Gastroesophageal sphincter (tissue), 4 donors: ENCODE results near the gene SLC8A1. TPM values are rescaled to one million over a fixed set of nuclear protein-coding genes. Genes with fewer than 3 reads are reported as not detected.
A peak's percentile ranks its signal among the peaks of the same experiment; 100 is the strongest.

Experiments
- ATAC-seq: fragments of 150-250 bp; one replicate; pipeline ENCODE4 v1.9.1; 2016; ENCODE audit warnings: mild to moderate bottlenecking, moderate library complexity
- H3K27ac ChIP-seq, 4 donors: fragments of 200-600 bp; sonication (generic) in 3 of 4; 1 replicate in 3 of 4; 2 replicates in 1 of 4; pipeline ENCODE4 v1.5.1; 2016 to 2019
- H3K27me3 ChIP-seq: fragments of 200-600 bp; sonication (generic); one replicate; pipeline ENCODE4 v1.5.1; 2019
- H3K36me3 ChIP-seq, 2 donors: fragments of 200-600 bp; sonication (generic); one replicate each; pipeline ENCODE4 v1.5.1; 2019; ENCODE audit warnings: control low read depth in 1 of 2
- H3K4me1 ChIP-seq, 3 donors: fragments of 200-600 bp; sonication (generic); 1 replicate in 2 of 3; 2 replicates in 1 of 3; pipeline ENCODE4 v1.5.1; 2016 to 2019; ENCODE audit warnings: control low read depth in 2 of 3
- H3K4me3 ChIP-seq, 2 donors: fragments of 200-600 bp; sonication (generic); one replicate each; pipeline ENCODE4 v1.5.1; 2019; ENCODE audit warnings: mild to moderate bottlenecking in 1 of 2, moderate library complexity in 1 of 2
- H3K9me3 ChIP-seq, 3 donors: fragments of 200-600 bp; sonication (generic); one replicate each; pipeline ENCODE4 v1.5.1; 2017 to 2019; ENCODE audit warnings: control low read depth in 2 of 3
- CTCF ChIP-seq, 4 experiments: fragments of 200-600 bp in 2 of 4; fragments of 450-650 bp in 2 of 4; sonication (generic) in 1 of 4; IDR thresholded peaks; one replicate each; pipeline ENCODE4 v1.5.1; 2017 to 2019; ENCODE audit warnings: antibody characterized with exemption in 4 of 4, mild to moderate bottlenecking in 2 of 4, moderate library complexity in 2 of 4
- EP300 ChIP-seq: sonication (generic); formaldehyde crosslinking; IDR thresholded peaks from one replicate; pipeline ENCODE4 v1.6.1; 2017; ENCODE audit warnings: antibody characterized with exemption, mild to moderate bottlenecking
- POLR2A ChIP-seq, 2 donors: fragments of 450-650 bp; IDR thresholded peaks; one replicate each; pipeline ENCODE4 v1.6.1; 2017; ENCODE audit warnings: antibody characterized with exemption in 2 of 2, mild to moderate bottlenecking in 2 of 2, moderate library complexity in 1 of 2
- POLR2AphosphoS5 ChIP-seq: sonication (generic); formaldehyde crosslinking; IDR thresholded peaks from one replicate; pipeline ENCODE4 v1.6.1; 2017; ENCODE audit warnings: antibody characterized with exemption
- whole genome bisulfite sequencing, 2 donors: methylation state at CpG; one replicate each; pipeline ENCODE4 v1.1.5; 2018; ENCODE audit warnings: low coverage in 1 of 2; 5-methylcytosine and 5-hydroxymethylcytosine counted together
- total RNA-seq, 4 donors: library from RNA; depleted of rRNA; stranded (reverse); fragments of >200 nt; gene quantifications; one replicate each; pipeline ENCODE4 v1.1.0, GENCODE V29; 2016

SLC8A1 gene
- total RNA-seq, 4 donors from 2014 or later: 76.3 to 168 (median 146) TPM

DNA sequence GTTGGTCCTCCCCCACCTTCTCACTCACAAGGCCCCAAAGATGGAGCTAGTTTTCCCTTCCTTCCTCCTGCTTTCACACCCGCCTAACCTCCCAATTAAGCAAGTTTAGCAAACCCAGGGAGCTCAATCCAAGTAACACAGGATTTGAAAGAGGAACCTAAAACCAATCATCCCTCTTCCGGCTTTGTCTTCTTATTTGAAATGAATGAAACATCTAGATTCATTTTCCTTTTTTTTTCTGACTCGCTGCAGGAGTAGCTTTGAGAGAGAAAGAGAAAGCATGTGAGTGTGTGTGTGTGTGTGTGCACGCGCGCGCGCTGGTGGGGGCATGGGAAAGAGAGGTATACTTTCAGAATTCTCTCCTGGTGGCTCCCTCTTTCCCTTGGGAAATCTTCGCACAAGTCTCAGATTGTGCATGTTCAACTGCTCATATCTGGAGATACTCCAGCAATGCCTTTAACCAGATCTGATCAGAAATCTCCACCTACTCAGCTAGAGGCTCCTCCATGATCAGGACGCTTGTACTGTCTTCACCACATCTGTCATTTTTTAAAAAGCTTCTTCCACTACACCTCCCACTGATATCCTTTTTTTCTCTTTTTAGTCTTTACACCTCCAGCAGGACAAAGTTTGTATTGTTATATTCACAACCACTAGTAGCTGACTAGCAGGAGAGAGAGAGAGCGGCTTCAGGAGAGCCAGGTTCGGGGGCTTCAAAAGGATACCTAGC is 1.7 kb downstream of the SLC8A1 start:
- Histone ChIP-seq H3K27ac (peak overlapping the region; percentile 79 to 92 (median 90)), H3K4me1 (peaks cover 0 to 53% (median 3%) of the 10 kb centered on the region in 3 donors), H3K36me3 (no peaks in the 10 kb centered on the region), H3K4me3 (peak overlapping the region; percentile 38 to 71), H3K9me3 (no peaks in the 10 kb centered on the region), H3K27me3 (no peaks in the 10 kb centered on the region)
- 7% methylated on average over 11 of the region's 12 CpGs for WGBS, 2 donors
- TF ChIP-seq CTCF (IDR thresholded peaks at IDR 0.05) (peak in 3 of 4 experiments; percentile 6 to 31 (median 27)), EP300 (no peak)
- peak; percentile 2 for ATAC-seq

- Histone ChIP-seq H3K9me3 (no peaks in the 10 kb centered on the region), H3K27ac (peak overlapping the region; percentile 29 to 92 (median 71)), H3K4me3 (no peak overlapping the region), H3K4me1 (peaks cover 0 to 63% (median 3%) of the 10 kb centered on the region in 3 donors), H3K27me3 (no peaks in the 10 kb centered on the region), H3K36me3 (no peaks in the 10 kb centered on the region)
- TF ChIP-seq CTCF (IDR thresholded peaks at IDR 0.05): peak; percentile 38 to 55 (median 45)
- TF ChIP-seq EP300: no peak
- 43 to 48% methylated on average over 3 of the region's 3 CpGs for WGBS, 2 donors
- ATAC-seq: no peak
Observed at GRCh38 chr2:40448476-40449079, 3.3 kb downstream of the SLC8A1 start.

DNA sequence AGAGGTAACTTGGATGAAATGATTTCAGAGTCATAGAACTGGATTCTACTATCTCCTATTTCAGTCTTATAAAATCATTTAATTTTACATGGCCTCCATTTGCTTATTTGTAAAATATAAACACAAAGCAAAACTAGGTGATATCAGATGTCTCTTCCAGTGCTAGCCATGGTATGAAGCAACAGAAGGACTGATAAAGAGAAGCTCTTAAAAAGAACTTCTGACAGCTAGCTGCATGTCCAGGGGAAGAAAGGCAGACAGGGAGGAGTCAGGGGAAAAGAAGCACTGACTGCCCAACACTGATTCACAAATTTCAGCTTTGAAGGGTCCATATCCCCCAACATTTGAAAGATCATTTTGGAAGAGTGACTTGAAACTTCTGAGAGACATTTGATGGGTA is 6.4 kb downstream of the SLC8A1 start:
- Histone ChIP-seq H3K36me3 (no peaks in the 10 kb centered on the region), H3K4me3 (no peak overlapping the region), H3K27me3 (no peaks in the 10 kb centered on the region), H3K9me3 (no peaks in the 10 kb centered on the region), H3K4me1 (peaks cover 0 to 59% (median 2%) of the 10 kb centered on the region in 3 donors), H3K27ac (peak overlapping the region in 3 of 4 donors; percentile 3 to 10 (median 3))
- no peak for ATAC-seq
- TF ChIP-seq POLR2AphosphoS5: no peak
- TF ChIP-seq EP300: no peak
- no peak for TF ChIP-seq CTCF (IDR thresholded peaks at IDR 0.05)
- TF ChIP-seq POLR2A (IDR thresholded peaks at IDR 0.05): no peak

DNA sequence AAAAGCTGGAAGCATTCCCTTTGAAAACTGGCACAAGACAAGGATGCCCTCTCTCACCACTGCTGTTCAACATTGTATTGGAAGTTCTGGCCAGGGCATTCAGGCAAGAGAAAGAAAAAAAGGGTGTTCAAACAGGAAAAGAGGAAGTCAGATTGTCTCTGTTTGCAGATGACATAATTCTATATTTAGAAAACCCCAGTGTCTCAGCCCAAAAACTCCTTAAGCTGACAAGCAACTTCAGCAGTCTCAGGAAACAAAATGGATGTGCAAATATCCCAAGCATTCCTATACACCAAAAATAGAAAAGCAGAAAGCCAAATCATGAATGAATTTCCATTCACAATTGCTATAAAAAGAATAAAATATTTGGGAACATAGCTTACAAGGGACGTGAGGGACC is 11.1 kb downstream of the SLC8A1 start:
- Histone ChIP-seq H3K36me3 (no peaks in the 10 kb centered on the region), H3K27me3 (no peaks in the 10 kb centered on the region), H3K9me3 (no peaks in the 10 kb centered on the region), H3K4me1 (peaks cover 0 to 58% (median 2%) of the 10 kb centered on the region in 3 donors), H3K4me3 (no peak overlapping the region), H3K27ac (no peak overlapping the region)
- ATAC-seq: no peak
- 62 to 63% methylated on average over 1 of the region's 1 CpG for WGBS, 2 donors
- TF ChIP-seq EP300: no peak
- TF ChIP-seq CTCF (IDR thresholded peaks at IDR 0.05): no peak
- TF ChIP-seq POLR2A (IDR thresholded peaks at IDR 0.05): no peak
- TF ChIP-seq POLR2AphosphoS5: no peak

DNA sequence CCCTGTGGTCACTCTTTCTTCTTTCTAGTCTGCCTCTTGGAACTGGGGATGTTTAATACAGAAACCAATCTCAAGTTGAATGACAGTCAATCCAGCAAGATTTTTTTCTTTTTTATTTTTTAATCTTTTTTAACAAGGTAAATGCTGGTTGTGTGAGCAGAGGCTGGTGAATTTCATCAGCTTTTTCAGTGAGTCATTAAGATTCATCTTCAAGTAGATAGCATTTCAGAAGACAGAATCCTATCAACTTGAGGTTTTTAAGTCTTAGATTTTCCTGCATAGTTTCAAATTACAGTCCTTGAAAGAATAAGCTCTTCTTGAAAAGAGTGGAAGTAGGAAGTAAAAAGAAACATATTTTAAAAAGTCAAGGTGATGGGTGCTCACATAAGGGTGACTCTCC is 12.4 kb downstream of the SLC8A1 start:
- peaks cover 6 to 58% (median 9%) of the 10 kb centered on the region in 3 donors for H3K4me1 ChIP-seq
- H3K27me3 ChIP-seq: no peaks in the 10 kb centered on the region
- ATAC-seq: no peak
- H3K9me3 ChIP-seq: no peaks in the 10 kb centered on the region
- peak overlapping the region in 1 of 4 donors; percentile 15 for H3K27ac ChIP-seq
- no peaks in the 10 kb centered on the region for H3K36me3 ChIP-seq
- H3K4me3 ChIP-seq: no peak overlapping the region
- no peak for TF ChIP-seq POLR2A (IDR thresholded peaks at IDR 0.05)
